Neural cell (in vitro differentiated cells): ENCODE data around the gene DDOST. TPM values are rescaled to one million over a fixed set of nuclear protein-coding genes. Genes with fewer than 3 reads are reported as not detected.
"Not testable (repeated sequence)": the region's sequence is repeated elsewhere in the genome, so short reads cannot be mapped to it uniquely, and the experiment has no call there.

Source experiments
- H2AFZ ChIP-seq: fragments of 200-600, 300-800 bp; sonication (generic), shearing (Covaris generic); 2 replicates; pipeline ENCODE4 v1.6.0; 2014; ENCODE audit warnings: low read depth, mild to moderate bottlenecking, antibody characterized with exemption, low read length, moderate library complexity
- H3F3A ChIP-seq: fragments of 200-600 bp; shearing (Covaris generic); 2 replicates; pipeline ENCODE4 v1.6.1; 2016; ENCODE audit warnings: mild to moderate bottlenecking, moderate library complexity, mixed read lengths, antibody characterized with exemption, low read length; ENCODE audit not compliant: insufficient read depth, poor library complexity, severe bottlenecking
- H3K27ac ChIP-seq: fragments of 200-600, 300-800 bp; sonication (generic), shearing (Covaris generic); 2 replicates; pipeline ENCODE4 v1.5.1; 2014; ENCODE audit warnings: mild to moderate bottlenecking, low read length, moderate library complexity
- H3K27me3 ChIP-seq: fragments of 300-800, 200-600 bp; sonication (generic), shearing (Covaris generic); 2 replicates; pipeline ENCODE4 v1.6.0; 2014; ENCODE audit warnings: mild to moderate bottlenecking, low read depth, low read length, moderate library complexity; ENCODE audit not compliant: insufficient read depth
- H3K36me3 ChIP-seq: fragments of 300-800, 200-600 bp; sonication (generic), shearing (Covaris generic); 2 replicates; pipeline ENCODE4 v1.5.1; 2014; ENCODE audit warnings: mild to moderate bottlenecking, antibody characterized with exemption, low read length, moderate library complexity; ENCODE audit not compliant: insufficient read depth
- H3K4me2 ChIP-seq: fragments of 300-800, 200-600 bp; sonication (generic), shearing (Covaris generic); 2 replicates; pipeline ENCODE4 v1.6.0; 2014; ENCODE audit warnings: mild to moderate bottlenecking, low read length
- H3K4me3 ChIP-seq: fragments of 300-800, 200-600 bp; sonication (generic), shearing (Covaris generic); 2 replicates; pipeline ENCODE4 v1.5.1; 2014; ENCODE audit warnings: mild to moderate bottlenecking, low read length, moderate library complexity
- H3K79me2 ChIP-seq: fragments of 200-600 bp; shearing (Covaris generic); replicated peaks from 2 replicates; pipeline ENCODE4 v1.6.0; 2014; ENCODE audit warnings: mild to moderate bottlenecking, low read length, moderate library complexity; ENCODE audit not compliant: insufficient read depth
- H3K9ac ChIP-seq: fragments of 300-800, 200-600 bp; sonication (generic), shearing (Covaris generic); 2 replicates; pipeline ENCODE4 v1.6.1; 2016; ENCODE audit warnings: mild to moderate bottlenecking, low read length, mixed read lengths
- H3K9me2 ChIP-seq: fragments of 200-600 bp; shearing (Covaris generic); 2 replicates; pipeline ENCODE4 v1.6.1; 2016; ENCODE audit warnings: mild to moderate bottlenecking, low read length, mixed read lengths; ENCODE audit not compliant: insufficient read depth
- H3K9me3 ChIP-seq: fragments of 200-600, 300-800 bp; sonication (generic), shearing (Covaris generic); 2 replicates; pipeline ENCODE4 v1.6.1; 2016; ENCODE audit warnings: mild to moderate bottlenecking, mixed run types, low read length, moderate library complexity, mixed read lengths
- H4K20me1 ChIP-seq: fragments of 200-600 bp; shearing (Covaris generic); 2 replicates; pipeline ENCODE4 v1.6.1; 2016; ENCODE audit warnings: mild to moderate bottlenecking, mixed run types; ENCODE audit not compliant: insufficient read depth
- CTCF ChIP-seq: fragments of 450-650 bp; IDR thresholded peaks from 2 replicates; pipeline ENCODE4 v1.5.1; 2014; ENCODE audit warnings: antibody characterized with exemption, mild to moderate bottlenecking, moderate library complexity; ENCODE audit not compliant: poor library complexity, severe bottlenecking
- EP300 ChIP-seq: fragments of 450-650 bp; conservative IDR thresholded peaks from 2 replicates; pipeline ENCODE4 v1.6.1; 2014; ENCODE audit warnings: antibody characterized with exemption, mild to moderate bottlenecking, moderate library complexity; ENCODE audit not compliant: poor library complexity, severe bottlenecking
- EZH2 ChIP-seq: fragments of 200-600, 300-800 bp; shearing (Covaris generic), sonication (generic); IDR thresholded peaks from 2 replicates; pipeline ENCODE4 v1.6.1; 2014; ENCODE audit warnings: antibody characterized with exemption, low read length, borderline replicate concordance, mild to moderate bottlenecking; ENCODE audit not compliant: insufficient read depth, poor library complexity, severe bottlenecking
- MXI1 ChIP-seq: fragments of 450-650 bp; conservative IDR thresholded peaks from 2 replicates; pipeline ENCODE4 v1.6.1; 2014; ENCODE audit warnings: antibody characterized with exemption, mild to moderate bottlenecking; ENCODE audit not compliant: poor library complexity, severe bottlenecking
- POLR2AphosphoS5 ChIP-seq: IDR thresholded peaks from 2 replicates; pipeline ENCODE4 v1.6.1; 2012
- RAD21 ChIP-seq: fragments of 450-650 bp; conservative IDR thresholded peaks from 2 replicates; pipeline ENCODE4 v1.6.1; 2014; ENCODE audit warnings: antibody characterized with exemption, mild to moderate bottlenecking, moderate library complexity
- SMC3 ChIP-seq: fragments of 450-650 bp; conservative IDR thresholded peaks from 2 replicates; pipeline ENCODE4 v1.6.1; 2014; ENCODE audit warnings: antibody characterized with exemption, mild to moderate bottlenecking, moderate library complexity; ENCODE audit not compliant: poor library complexity
- TAF1 ChIP-seq: IDR thresholded peaks from 2 replicates; pipeline ENCODE4 v1.6.1; 2012; ENCODE audit warnings: low read depth
- polyA plus RNA-seq: library from polyadenylated mRNA; depleted of rRNA; stranded (reverse); fragments of >200 nt; gene quantifications from 2 replicates; pipeline ENCODE4 v1.2.3, GENCODE V29; 2014
- TF ChIP-seq, protein P1 (sequence below): IDR thresholded peaks from 2 replicates; pipeline ENCODE4 v1.6.1; 2012; ENCODE audit warnings: borderline replicate concordance

Gene DDOST
- polyA plus RNA-seq, 1 donor from 2014 or later: 177 TPM

DNA sequence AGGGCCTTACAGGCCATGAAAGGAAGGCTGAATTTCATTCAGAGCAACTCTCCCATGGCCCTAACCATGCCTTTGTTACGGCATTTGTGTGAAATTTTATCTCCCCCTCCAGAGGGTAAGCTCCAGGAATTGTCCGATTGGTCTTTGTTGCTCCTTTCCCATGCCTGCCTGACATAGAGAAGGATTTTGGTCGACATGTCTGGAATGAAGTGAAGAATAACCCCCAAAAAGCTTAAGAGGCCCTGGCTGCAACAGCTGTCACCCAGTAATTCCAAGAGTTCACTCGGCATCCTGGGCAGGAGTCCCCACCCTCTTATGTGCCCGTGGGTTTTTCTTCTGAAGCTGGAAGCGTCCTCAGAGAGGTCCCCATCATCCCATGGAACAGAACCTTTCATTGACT lies 51.6 kb downstream of the DDOST start:
- no peaks in the 10 kb centered on the region for H3K27me3 ChIP-seq
- no peaks in the 10 kb centered on the region for H3K9me3 ChIP-seq

DNA sequence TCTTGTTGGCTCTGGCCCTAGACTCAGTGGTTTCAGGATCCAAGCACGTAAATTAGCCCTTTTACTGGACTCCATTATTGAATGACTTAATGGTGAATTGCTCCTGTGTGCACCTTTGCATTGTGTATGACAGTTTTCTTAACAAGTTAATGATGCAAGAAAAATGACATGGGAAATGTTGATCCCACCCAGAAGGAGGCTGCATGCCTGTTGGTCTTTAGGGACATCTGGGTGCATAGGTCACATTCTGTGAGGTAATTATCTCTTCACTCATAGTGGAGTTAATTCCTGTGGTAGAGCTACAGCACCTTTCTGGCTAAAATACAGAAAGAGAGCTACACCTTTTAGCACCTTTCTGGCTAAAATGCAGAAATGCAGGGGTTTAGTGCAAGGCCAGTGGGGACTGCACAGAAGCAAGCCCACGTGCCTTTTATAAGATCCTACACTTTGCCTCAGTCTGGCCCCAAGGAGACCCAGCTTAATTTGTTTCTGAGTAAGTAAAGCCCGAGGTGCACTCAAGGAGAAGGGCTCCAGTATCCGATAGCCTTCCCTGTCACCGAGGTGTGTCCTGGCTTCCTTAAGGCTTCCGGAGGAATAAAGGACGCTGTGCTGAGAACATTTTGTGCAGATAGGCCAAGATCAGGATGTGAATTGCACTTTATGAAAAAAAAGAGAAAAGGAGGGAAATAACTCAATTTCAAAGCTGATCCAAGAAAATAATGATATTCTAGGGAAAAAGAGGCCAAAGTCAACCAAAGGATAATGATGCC lies 54.2 kb downstream of the DDOST start:
- H3K9me3 ChIP-seq, H3K9ac ChIP-seq, H3K4me3 ChIP-seq, H3K27me3 ChIP-seq, H3F3A ChIP-seq, H3K27ac ChIP-seq, H3K4me2 ChIP-seq, H3K79me2 ChIP-seq, H3K9me2 ChIP-seq, H2AFZ ChIP-seq, H4K20me1 ChIP-seq, H3K36me3 ChIP-seq: not testable (repeated sequence)

More for the DNA sequence above, 51.6 kb downstream of the DDOST start:
- Histone ChIP-seq H3K4me2 (no peak overlapping the region), H2AFZ (no peak overlapping the region), H3K27ac (no peak overlapping the region), H3K9me2 (no peaks in the 10 kb centered on the region), H4K20me1 (no peaks in the 10 kb centered on the region), H3K79me2 (no peaks in the 10 kb centered on the region), H3K36me3 (no peaks in the 10 kb centered on the region), H3F3A (no peaks in the 10 kb centered on the region), H3K9ac (no peak overlapping the region), H3K4me3 (no peak overlapping the region)
- TF ChIP-seq POLR2AphosphoS5 (no peak), EP300 (no peak), EZH2 (no peak), SMC3 (no peak), TAF1 (no peak), RAD21 (no peak), CTCF (no peak), MXI1 (no peak)
- TF ChIP-seq, protein P1, sequence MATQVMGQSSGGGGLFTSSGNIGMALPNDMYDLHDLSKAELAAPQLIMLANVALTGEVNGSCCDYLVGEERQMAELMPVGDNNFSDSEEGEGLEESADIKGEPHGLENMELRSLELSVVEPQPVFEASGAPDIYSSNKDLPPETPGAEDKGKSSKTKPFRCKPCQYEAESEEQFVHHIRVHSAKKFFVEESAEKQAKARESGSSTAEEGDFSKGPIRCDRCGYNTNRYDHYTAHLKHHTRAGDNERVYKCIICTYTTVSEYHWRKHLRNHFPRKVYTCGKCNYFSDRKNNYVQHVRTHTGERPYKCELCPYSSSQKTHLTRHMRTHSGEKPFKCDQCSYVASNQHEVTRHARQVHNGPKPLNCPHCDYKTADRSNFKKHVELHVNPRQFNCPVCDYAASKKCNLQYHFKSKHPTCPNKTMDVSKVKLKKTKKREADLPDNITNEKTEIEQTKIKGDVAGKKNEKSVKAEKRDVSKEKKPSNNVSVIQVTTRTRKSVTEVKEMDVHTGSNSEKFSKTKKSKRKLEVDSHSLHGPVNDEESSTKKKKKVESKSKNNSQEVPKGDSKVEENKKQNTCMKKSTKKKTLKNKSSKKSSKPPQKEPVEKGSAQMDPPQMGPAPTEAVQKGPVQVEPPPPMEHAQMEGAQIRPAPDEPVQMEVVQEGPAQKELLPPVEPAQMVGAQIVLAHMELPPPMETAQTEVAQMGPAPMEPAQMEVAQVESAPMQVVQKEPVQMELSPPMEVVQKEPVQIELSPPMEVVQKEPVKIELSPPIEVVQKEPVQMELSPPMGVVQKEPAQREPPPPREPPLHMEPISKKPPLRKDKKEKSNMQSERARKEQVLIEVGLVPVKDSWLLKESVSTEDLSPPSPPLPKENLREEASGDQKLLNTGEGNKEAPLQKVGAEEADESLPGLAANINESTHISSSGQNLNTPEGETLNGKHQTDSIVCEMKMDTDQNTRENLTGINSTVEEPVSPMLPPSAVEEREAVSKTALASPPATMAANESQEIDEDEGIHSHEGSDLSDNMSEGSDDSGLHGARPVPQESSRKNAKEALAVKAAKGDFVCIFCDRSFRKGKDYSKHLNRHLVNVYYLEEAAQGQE: no peak
